ENCODE measurements around the gene SASH1.

DNA sequence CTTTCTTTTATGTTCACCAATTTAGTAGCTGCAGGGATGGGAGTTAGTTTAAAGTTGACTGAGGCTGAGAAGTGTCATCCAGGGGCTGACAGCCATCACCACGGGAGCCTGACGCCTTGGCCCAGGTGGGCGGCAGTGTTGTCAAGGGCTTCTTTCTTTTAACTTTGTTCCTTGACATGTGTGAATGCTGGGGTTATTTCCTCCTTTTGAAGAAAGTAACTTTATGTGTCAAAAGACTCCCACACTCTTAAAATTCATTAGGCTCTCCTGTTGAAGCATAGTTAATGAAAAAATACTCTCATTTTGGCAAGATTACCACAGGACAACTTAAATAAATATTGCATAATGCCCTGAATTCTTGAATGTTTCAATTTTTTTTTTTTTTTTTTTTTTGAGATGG is 50.0 kb downstream of the SASH1 start:
- TF ChIP-seq, protein P1, sequence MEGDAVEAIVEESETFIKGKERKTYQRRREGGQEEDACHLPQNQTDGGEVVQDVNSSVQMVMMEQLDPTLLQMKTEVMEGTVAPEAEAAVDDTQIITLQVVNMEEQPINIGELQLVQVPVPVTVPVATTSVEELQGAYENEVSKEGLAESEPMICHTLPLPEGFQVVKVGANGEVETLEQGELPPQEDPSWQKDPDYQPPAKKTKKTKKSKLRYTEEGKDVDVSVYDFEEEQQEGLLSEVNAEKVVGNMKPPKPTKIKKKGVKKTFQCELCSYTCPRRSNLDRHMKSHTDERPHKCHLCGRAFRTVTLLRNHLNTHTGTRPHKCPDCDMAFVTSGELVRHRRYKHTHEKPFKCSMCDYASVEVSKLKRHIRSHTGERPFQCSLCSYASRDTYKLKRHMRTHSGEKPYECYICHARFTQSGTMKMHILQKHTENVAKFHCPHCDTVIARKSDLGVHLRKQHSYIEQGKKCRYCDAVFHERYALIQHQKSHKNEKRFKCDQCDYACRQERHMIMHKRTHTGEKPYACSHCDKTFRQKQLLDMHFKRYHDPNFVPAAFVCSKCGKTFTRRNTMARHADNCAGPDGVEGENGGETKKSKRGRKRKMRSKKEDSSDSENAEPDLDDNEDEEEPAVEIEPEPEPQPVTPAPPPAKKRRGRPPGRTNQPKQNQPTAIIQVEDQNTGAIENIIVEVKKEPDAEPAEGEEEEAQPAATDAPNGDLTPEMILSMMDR (IDR thresholded peaks at IDR 0.05): no peak
- TF ChIP-seq POLR2A (IDR thresholded peaks at IDR 0.05): no peak

Data from esophagus squamous epithelium (tissue), 4 donors.